GM21367 (cell line): ENCODE data around the gene FLT1.

ENCODE experiments used
- ATAC-seq: cut with Tn5 transposase; IDR thresholded peaks from one replicate; pipeline ENCODE4 v1.9.1; 2021; ENCODE audit not compliant: unreplicated experiment

The FLT1 gene

GRCh38 chr13:28326056-28326455 lies 168.9 kb downstream of the FLT1 start:
- no peak for ATAC-seq

- no peak for ATAC-seq
These were observed 169.9 kb downstream of the FLT1 start for GRCh38 chr13:28325022-28325421.

- ATAC-seq = peak; percentile 75
These were observed 170.6 kb downstream of the FLT1 start for GRCh38 chr13:28324181-28324789.

GRCh38 chr13:28322256-28322905 lies 172.5 kb downstream of the FLT1 start:
- no peak for ATAC-seq

- no peak for ATAC-seq
These were observed 173.2 kb downstream of the FLT1 start for GRCh38 chr13:28321756-28322155.

- no peak for ATAC-seq
These were observed 173.9 kb downstream of the FLT1 start for GRCh38 chr13:28320884-28321574.

GRCh38 chr13:28320209-28320608 lies 174.7 kb downstream of the FLT1 start:
- no peak for ATAC-seq

GRCh38 chr13:28319528-28319927 lies 175.4 kb downstream of the FLT1 start:
- no peak for ATAC-seq

- ATAC-seq = no peak
These were observed 176.4 kb downstream of the FLT1 start for GRCh38 chr13:28318496-28318895.

GRCh38 chr13:28316836-28317235 lies 178.1 kb downstream of the FLT1 start:
- no peak for ATAC-seq

- no peak for ATAC-seq
These were observed 178.8 kb downstream of the FLT1 start for GRCh38 chr13:28316129-28316528.

GRCh38 chr13:28314879-28315278 lies 180.0 kb downstream of the FLT1 start:
- no peak for ATAC-seq

GRCh38 chr13:28313579-28313978 lies 181.3 kb downstream of the FLT1 start:
- ATAC-seq = no peak

- no peak for ATAC-seq
These were observed 188.6 kb downstream of the FLT1 start for GRCh38 chr13:28306325-28306724.

GRCh38 chr13:28301839-28302238 lies 193.1 kb downstream of the FLT1 start:
- ATAC-seq = no peak

GRCh38 chr13:28299916-28300315 lies 195.0 kb downstream of the FLT1 start:
- no peak for ATAC-seq

- ATAC-seq = no peak
These were observed 197.6 kb downstream of the FLT1 start for GRCh38 chr13:28297341-28297740.

GRCh38 chr13:28286263-28286662 lies 208.7 kb downstream of the FLT1 start:
- peak; percentile 52 for ATAC-seq

GRCh38 chr13:28283600-28283999 lies 211.3 kb downstream of the FLT1 start:
- no peak for ATAC-seq

GRCh38 chr13:28282451-28282850 lies 212.5 kb downstream of the FLT1 start:
- no peak for ATAC-seq

GRCh38 chr13:28273919-28274318 lies 221.0 kb downstream of the FLT1 start:
- no peak for ATAC-seq
